ENCODE data around the gene FBXO30.

Gene FBXO30

DNA sequence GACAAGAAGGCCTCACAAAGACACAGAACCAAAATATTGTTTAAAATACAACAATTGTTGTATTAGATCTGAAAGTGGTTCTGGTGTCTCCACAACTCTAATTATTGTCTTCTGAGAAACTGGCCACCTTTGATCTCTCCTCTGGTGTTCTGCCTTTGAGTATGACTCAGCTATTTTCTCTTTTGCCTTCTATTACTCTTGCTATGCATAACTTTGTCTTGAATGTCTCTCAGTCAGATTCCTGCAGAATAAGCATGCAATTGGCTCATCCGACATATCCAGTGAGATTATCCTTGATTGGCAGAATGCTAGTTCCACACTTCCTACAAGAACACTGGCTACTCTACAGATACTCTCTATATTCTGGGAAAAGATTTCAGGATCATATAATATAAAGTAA is 65.0 kb downstream of the FBXO30 start:
- no peak for DNase-seq

DNA sequence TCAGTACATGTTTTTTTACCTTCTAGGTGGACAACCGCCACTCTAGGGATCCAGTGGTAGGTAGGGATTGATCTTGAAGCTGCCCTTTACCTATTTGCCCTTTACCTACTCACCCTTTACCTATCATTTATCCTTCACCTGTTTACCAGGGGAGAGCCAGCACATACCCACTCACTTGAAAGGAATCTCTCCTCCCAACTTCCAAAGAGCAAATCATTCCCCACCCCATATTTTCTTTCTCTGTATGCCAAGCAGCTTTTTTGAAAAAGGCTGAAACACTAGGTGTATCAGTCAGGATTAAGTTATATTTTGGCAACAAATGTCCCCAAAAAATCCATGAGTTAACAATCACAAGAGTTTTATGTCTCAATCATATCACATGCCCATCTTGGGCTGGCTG is 68.7 kb downstream of the FBXO30 start:
- DNase-seq: no peak

DNA sequence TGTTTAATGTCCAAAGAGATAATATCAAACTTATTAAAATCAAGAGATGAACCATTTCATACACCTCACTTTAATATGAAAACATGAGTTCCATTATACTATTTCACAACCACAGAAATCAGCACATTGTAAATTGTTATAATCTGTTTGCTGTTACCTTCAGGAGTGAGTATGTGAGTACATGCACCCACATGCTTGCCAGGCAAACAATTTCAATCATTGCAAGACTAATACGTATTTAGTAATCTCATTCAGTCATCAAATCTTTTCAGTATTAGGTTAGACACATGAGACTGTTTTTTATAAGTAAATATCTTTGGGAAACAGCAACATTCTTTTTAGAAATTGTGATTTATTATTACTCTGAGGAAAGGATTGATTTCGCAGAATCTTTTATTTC is 70.0 kb downstream of the FBXO30 start:
- DNase-seq: no peak

Data from DMS79 treated with DMSO at 0.1 percent for 48 hours (cell line).